ENCODE data around the gene UBE4B.
A peak's percentile ranks its signal among the peaks of the same experiment; 100 is the strongest.
"Not testable (repeated sequence)": the region's sequence is repeated elsewhere in the genome, so short reads cannot be mapped to it uniquely, and the experiment has no call there.

The UBE4B gene

GRCh38 chr1:10207810-10208209 lies 175.1 kb downstream of the UBE4B start:
- no peak overlapping the region for H3K4me3 ChIP-seq (ENCODE audit: low read depth, low read length)

- no peak overlapping the region for H3K4me3 ChIP-seq (ENCODE audit: low read depth, low read length)
These were observed 175.8 kb downstream of the UBE4B start for GRCh38 chr1:10208537-10208936.

GRCh38 chr1:10209590-10209904 lies 176.8 kb downstream of the UBE4B start:
- peak overlapping the region; percentile 73 for H3K4me3 ChIP-seq (ENCODE audit: low read depth, low read length)

GRCh38 chr1:10209905-10210810 lies 177.4 kb downstream of the UBE4B start, which contains the start of gene KIF1B:
Gene KIF1B, plus strand, starts transcription at chr1:10210570. Its CDS starts 21,759 bp downstream, at chr1:10232329.
- H3K4me3 ChIP-seq (ENCODE audit: low read depth, low read length) = peak within 1 kb of the TSS; percentile 73

- H3K4me3 ChIP-seq (ENCODE audit: low read depth, low read length) = peak overlapping the region; percentile 73
These were observed 178.4 kb downstream of the UBE4B start for GRCh38 chr1:10210841-10211804.

- H3K4me3 ChIP-seq (ENCODE audit: low read depth, low read length) = peak overlapping the region; percentile 73
These were observed 179.2 kb downstream of the UBE4B start for GRCh38 chr1:10211805-10212410.

GRCh38 chr1:10212476-10212875 lies 179.7 kb downstream of the UBE4B start:
- H3K4me3 ChIP-seq (ENCODE audit: low read depth, low read length) = peak overlapping the region; percentile 73

- no peak overlapping the region for H3K4me3 ChIP-seq (ENCODE audit: low read depth, low read length)
These were observed 180.5 kb downstream of the UBE4B start for GRCh38 chr1:10213186-10213705.

- H3K4me3 ChIP-seq (ENCODE audit: low read depth, low read length) = no peak overlapping the region
These were observed 183.5 kb downstream of the UBE4B start for GRCh38 chr1:10216090-10216749.

GRCh38 chr1:10217748-10218441 lies 185.1 kb downstream of the UBE4B start:
- H3K4me3 ChIP-seq (ENCODE audit: low read depth, low read length) = no peak overlapping the region

GRCh38 chr1:10220200-10220599 lies 187.4 kb downstream of the UBE4B start:
- H3K4me3 ChIP-seq (ENCODE audit: low read depth, low read length) = no peak overlapping the region

GRCh38 chr1:10220657-10221056 lies 187.9 kb downstream of the UBE4B start:
- not testable (repeated sequence) for H3K4me3 ChIP-seq (ENCODE audit: low read depth, low read length)

- H3K4me3 ChIP-seq (ENCODE audit: low read depth, low read length) = no peak overlapping the region
These were observed 192.8 kb downstream of the UBE4B start for GRCh38 chr1:10225573-10225972.

- no peak overlapping the region for H3K4me3 ChIP-seq (ENCODE audit: low read depth, low read length)
These were observed 195.8 kb downstream of the UBE4B start for GRCh38 chr1:10228528-10228927.

- no peak overlapping the region for H3K4me3 ChIP-seq (ENCODE audit: low read depth, low read length)
These were observed 197.1 kb downstream of the UBE4B start for GRCh38 chr1:10229903-10230302.

Measured in iPS-11a (cell line).